H1 (cell line): Measurements from ENCODE around the gene MLPH. TPM values are rescaled to one million over a fixed set of nuclear protein-coding genes. Genes with fewer than 3 reads are reported as not detected.

Experiments
- CTBP2 ChIP-seq: IDR thresholded peaks from 2 replicates; pipeline ENCODE4 v1.7.0; 2011; ENCODE audit warnings: borderline replicate concordance, mild to moderate bottlenecking, moderate library complexity, mixed read lengths, low read length; ENCODE audit not compliant: insufficient read depth, insufficient read length
- EGR1 ChIP-seq: IDR thresholded peaks from 2 replicates; pipeline ENCODE4 v1.6.1; 2011; ENCODE audit warnings: low read depth, low read length, borderline replicate concordance
- GTF2F1 ChIP-seq: IDR thresholded peaks from 2 replicates; pipeline ENCODE4 v1.6.1; 2012; ENCODE audit warnings: low read depth, low read length, improper control_type of control experiment, borderline replicate concordance
- KDM4A ChIP-seq: IDR thresholded peaks from one replicate; pipeline ENCODE4 v1.7.1; 2012; ENCODE audit warnings: low read depth, mild to moderate bottlenecking, moderate library complexity, low read length, inconsistent platforms; ENCODE audit not compliant: severe bottlenecking
- TEAD4 ChIP-seq: IDR thresholded peaks from 2 replicates; pipeline ENCODE4 v1.6.1; 2012; ENCODE audit warnings: low read depth, low read length, inconsistent platforms, mixed read lengths
- ZNF274 ChIP-seq: IDR thresholded peaks from 2 replicates; pipeline ENCODE4 v1.7.0; 2012; ENCODE audit warnings: low read length, borderline replicate concordance; ENCODE audit errors: extremely low read depth
- polyA plus RNA-seq, 7 experiments: library from polyadenylated mRNA; depleted of rRNA in 3 of 7; stranded (reverse) in 5 of 7; unstranded in 2 of 7; fragments of >200 nt in 5 of 7; fragments of 200-250 nt in 2 of 7; gene quantifications; 1 replicate in 5 of 7; 2 replicates in 1 of 7; 4 replicates in 1 of 7; pipeline versions ENCODE4 v1.2.1 to v1.2.3, GENCODE V29; 2011 to 2013; ENCODE audit warnings: missing spikeins in 2 of 7, mixed read lengths in 2 of 7
- total RNA-seq: library from RNA; stranded (reverse); fragmentation: NEBNext Ultra II Directional; extraction: Animal tissue kit (Norgen Biotek cat#: 25700); gene quantifications from 2 replicates; pipeline ENCODE4 v1.2.1, GENCODE V29; 2021

Gene MLPH
- total and polyA plus RNA-seq, 2 of the 8 experiments (the other 6 are each of a cell fraction or from before 2014, with no cell fraction given), result 12.7 to 17.0 TPM

GRCh38 chr2:237485304-237485703, 1.7 kb upstream of the MLPH start (continued):
- TF ChIP-seq GTF2F1 (no peak), EGR1 (no peak), CTBP2 (no peak), ZNF274 (no peak), KDM4A (no peak), TEAD4 (no peak)
